ENCODE results near the gene CIDEB.

The CIDEB gene

GRCh38 chr14:24267516-24267915, 40.3 kb downstream of the CIDEB start:
- TF ChIP-seq CTCF (IDR thresholded peaks at IDR 0.05; ENCODE audit: borderline replicate concordance, control extremely low read depth, extremely low read depth, insufficient read depth, missing control alignments), result no peak
- in situ Hi-C loops (cut with MboI; ENCODE audit: low sequenced_read_pairs, unreplicated experiment), result no loop called here
- DNase-seq (ENCODE audit: low spot score), result no peak

- in situ Hi-C loops (cut with MboI; ENCODE audit: low sequenced_read_pairs, unreplicated experiment), result no loop called here
- no peak for DNase-seq (ENCODE audit: low spot score)
- no peak for TF ChIP-seq CTCF (IDR thresholded peaks at IDR 0.05; ENCODE audit: borderline replicate concordance, control extremely low read depth, extremely low read depth, insufficient read depth, missing control alignments)
Measured at GRCh38 chr14:24266344-24267244, 41.2 kb downstream of the CIDEB start.

GRCh38 chr14:24264298-24264697, 43.5 kb downstream of the CIDEB start:
- TF ChIP-seq CTCF (IDR thresholded peaks at IDR 0.05; ENCODE audit: borderline replicate concordance, control extremely low read depth, extremely low read depth, insufficient read depth, missing control alignments), result no peak
- DNase-seq (ENCODE audit: low spot score), result no peak
- in situ Hi-C loops (cut with MboI; ENCODE audit: low sequenced_read_pairs, unreplicated experiment), result no loop called here

GRCh38 chr14:24263848-24264247, 43.9 kb downstream of the CIDEB start:
- no peak for DNase-seq (ENCODE audit: low spot score)
- no peak for TF ChIP-seq CTCF (IDR thresholded peaks at IDR 0.05; ENCODE audit: borderline replicate concordance, control extremely low read depth, extremely low read depth, insufficient read depth, missing control alignments)
- in situ Hi-C loops (cut with MboI; ENCODE audit: low sequenced_read_pairs, unreplicated experiment), result no loop called here

GRCh38 chr14:24262821-24263733, 44.7 kb downstream of the CIDEB start, which contains the start of gene TGM1:
Gene TGM1, minus strand, starts transcription at chr14:24263177. Its CDS starts 825 bp downstream, at chr14:24262352.
- in situ Hi-C loops (cut with MboI; ENCODE audit: low sequenced_read_pairs, unreplicated experiment), result no loop called here
- no peak for DNase-seq (ENCODE audit: low spot score)
- no peak for TF ChIP-seq CTCF (IDR thresholded peaks at IDR 0.05; ENCODE audit: borderline replicate concordance, control extremely low read depth, extremely low read depth, insufficient read depth, missing control alignments)

- in situ Hi-C loops (cut with MboI; ENCODE audit: low sequenced_read_pairs, unreplicated experiment), result no loop called here
- DNase-seq (ENCODE audit: low spot score), result no peak
- no peak for TF ChIP-seq CTCF (IDR thresholded peaks at IDR 0.05; ENCODE audit: borderline replicate concordance, control extremely low read depth, extremely low read depth, insufficient read depth, missing control alignments)
Measured at GRCh38 chr14:24261969-24262327, 45.8 kb downstream of the CIDEB start.

Data from GM13976 (cell line).